Urinary bladder (tissue), 4 donors: ENCODE measurements around the gene MOGAT1. TPM values are rescaled to one million over a fixed set of nuclear protein-coding genes. Genes with fewer than 3 reads are reported as not detected.

Experiments
- DNase-seq: peaks from one replicate; pipeline ENCODE4 v3.0.0-alpha.2; 2015; ENCODE audit errors: extremely low spot score
- H3K27ac ChIP-seq: one replicate; pipeline ENCODE4 v1.5.1; 2013; ENCODE audit warnings: low read depth, mild to moderate bottlenecking, moderate library complexity
- H3K36me3 ChIP-seq: one replicate; pipeline ENCODE4 v1.6.1; 2013; ENCODE audit warnings: mild to moderate bottlenecking, moderate library complexity; ENCODE audit not compliant: insufficient read depth
- H3K4me1 ChIP-seq: one replicate; pipeline ENCODE4 v1.6.1; 2013; ENCODE audit warnings: mild to moderate bottlenecking, moderate library complexity; ENCODE audit not compliant: insufficient read depth
- H3K4me3 ChIP-seq: one replicate; pipeline ENCODE4 v1.5.1; 2013; ENCODE audit warnings: low read depth, low read length
- WGBS: extraction: QIAGEN DNeasy Blood & Tissue Kit; methylation state at CpG from one replicate; pipeline ENCODE4 v1.1.7; 2013; 5-methylcytosine and 5-hydroxymethylcytosine counted together
- polyA plus RNA-seq: library from polyadenylated mRNA; stranded (reverse); fragments of 200-250 nt; gene quantifications from one replicate; pipeline ENCODE4 v1.2.3, GENCODE V29; 2013
- total RNA-seq: library from RNA; depleted of rRNA; stranded (reverse); fragments of >200 nt; gene quantifications from one replicate; pipeline ENCODE4 v1.2.3, GENCODE V29; 2014
- donor health status: healthy with polysubstance abuse.
- donor health status: healthy.

Gene MOGAT1
- total and polyA plus RNA-seq, 2 donors: not detected

DNA sequence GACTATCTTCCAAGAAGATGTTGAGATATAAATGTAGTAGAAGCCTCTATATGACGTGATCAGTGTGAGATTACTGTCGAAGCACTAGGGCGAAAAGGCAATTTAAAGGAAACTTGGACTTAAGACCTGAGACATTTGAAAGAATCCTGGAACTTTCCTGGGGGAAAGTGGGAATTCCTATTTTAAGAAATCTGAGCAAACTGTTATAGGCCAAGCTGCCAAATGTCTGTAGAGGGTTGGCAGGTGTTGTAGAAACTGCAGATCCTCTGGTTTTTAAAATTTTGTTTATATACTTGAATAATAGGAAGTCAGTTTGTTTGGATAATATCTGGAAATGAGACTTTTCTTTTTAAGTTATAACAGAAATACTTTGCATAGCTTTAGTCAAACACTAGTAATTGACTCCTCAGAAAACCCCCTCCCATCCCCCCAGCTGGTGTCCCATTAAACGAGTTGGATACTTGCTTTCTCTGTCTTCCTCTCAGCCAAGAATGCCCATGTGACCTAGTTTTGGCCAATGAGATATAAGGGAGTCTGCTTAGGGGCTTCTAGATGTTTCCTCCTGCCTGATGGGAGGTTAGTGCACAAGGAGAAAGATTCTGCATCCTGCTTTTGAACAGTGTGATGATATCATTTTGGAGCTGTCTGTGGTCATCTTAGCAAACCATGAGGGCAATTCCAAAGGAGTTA is 61.2 kb downstream of the MOGAT1 start:
- Histone ChIP-seq H3K4me1 (no peaks in the 10 kb centered on the region), H3K4me3 (no peak overlapping the region), H3K27ac (no peak overlapping the region), H3K36me3 (no peaks in the 10 kb centered on the region)
- WGBS: 25% methylated on average over 4 of the region's 4 CpGs
- no peak for DNase-seq

DNA sequence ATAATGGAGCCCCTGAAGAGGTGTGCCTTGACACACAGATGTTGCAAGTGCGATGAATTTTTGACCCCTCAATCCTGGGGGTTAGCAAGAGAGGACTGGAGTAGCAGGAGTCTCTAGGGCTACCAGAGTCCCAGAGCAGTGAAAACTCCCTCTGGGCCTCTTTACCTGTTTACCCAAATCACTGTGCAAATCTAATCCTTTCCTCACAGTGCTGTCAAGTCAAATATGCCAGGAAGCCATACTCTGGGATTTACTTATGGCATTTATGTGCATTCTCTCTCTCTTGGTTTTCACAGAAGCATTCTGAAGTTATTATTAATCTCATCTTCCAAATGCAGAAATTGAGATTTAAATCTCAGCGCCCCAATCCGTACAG is 62.0 kb downstream of the MOGAT1 start:
- no peak for DNase-seq
- 76% methylated on average over 3 of the region's 3 CpGs for WGBS
- no peaks in the 10 kb centered on the region for H3K4me1 ChIP-seq
- no peaks in the 10 kb centered on the region for H3K36me3 ChIP-seq
- H3K27ac ChIP-seq: no peak overlapping the region
- no peak overlapping the region for H3K4me3 ChIP-seq

DNA sequence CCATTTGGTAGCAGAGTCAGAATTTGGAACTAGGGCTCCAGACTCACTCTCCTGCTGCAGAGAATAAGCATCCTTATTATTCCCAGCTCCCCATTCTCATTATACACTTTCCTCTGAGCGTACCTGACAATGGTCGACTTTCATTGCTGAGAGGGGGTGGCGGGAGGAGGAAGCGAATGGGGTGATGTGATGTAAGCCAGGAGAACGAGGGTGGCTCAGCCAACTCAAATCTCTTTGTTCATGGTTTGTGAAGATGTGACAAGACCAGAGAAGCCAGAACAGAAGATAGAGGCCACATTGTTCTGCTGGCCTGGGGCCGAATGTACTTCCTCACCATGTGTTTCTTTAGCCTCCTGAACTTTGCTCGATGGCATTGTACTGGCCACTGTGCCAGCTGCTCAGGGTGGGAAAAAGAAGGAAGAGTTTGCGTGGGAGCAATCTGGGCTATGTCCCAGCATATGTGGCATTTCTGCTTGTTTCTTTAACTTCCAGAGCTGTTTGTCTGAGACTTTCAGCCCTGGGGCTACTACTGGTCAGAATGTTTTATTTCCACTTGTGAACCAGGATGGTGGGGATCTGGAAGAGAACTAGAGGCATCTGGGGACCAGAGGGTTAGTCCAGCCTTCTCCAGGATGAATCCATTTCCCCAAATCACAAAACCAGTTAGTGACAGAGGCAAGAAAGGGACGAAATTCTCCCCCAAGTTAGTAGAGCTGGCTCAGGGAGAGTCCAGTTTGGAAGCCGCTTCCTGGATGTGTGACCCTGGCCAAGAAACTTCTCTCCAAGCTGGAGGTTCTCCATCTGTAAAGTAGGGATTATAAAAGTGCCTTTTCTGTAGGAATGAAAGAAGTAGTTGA is 62.6 kb downstream of the MOGAT1 start:
- no peak overlapping the region for H3K27ac ChIP-seq
- WGBS: 59% methylated on average over 10 of the region's 10 CpGs
- H3K4me1 ChIP-seq: no peaks in the 10 kb centered on the region
- H3K4me3 ChIP-seq: no peak overlapping the region
- DNase-seq: no peak
- no peaks in the 10 kb centered on the region for H3K36me3 ChIP-seq

DNA sequence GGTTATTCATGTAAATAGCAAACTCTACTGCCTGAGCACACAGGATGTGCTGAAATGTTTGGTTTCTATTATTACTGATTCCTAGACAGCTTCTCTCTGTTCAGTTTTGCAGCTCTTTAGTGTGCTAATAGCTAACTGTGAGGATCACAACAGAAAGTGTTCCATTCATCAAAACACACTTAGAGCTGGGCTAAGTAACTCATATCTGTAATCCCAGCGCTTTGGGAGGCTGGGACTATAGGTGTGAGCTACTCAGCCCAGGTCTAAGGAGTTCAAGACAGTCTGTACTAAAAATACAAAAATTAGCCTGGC is 63.2 kb downstream of the MOGAT1 start:
- DNase-seq: no peak
- Histone ChIP-seq H3K4me1 (no peaks in the 10 kb centered on the region), H3K4me3 (no peak overlapping the region), H3K27ac (no peak overlapping the region), H3K36me3 (no peaks in the 10 kb centered on the region)
- 80% methylated on average over 1 of the region's 1 CpG for WGBS

DNA sequence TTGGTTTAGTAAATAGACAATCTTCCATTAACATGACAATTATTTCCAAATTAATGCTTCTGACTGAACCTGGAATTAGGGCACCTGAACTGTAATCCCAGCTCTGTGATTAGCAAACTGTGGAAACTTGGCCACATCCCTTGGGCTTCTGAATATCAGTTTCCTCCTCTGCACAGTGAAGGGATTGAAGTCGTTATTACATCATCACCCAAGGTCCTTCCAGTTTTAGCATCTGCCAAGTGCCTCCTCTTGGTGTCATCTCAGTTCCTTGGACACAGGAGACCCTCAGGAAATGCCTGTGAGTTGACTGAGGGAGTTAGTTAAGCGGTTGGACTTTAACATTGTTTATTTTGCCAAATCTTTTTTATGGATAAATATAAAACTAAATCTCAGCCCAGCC is 64.8 kb downstream of the MOGAT1 start:
- 47% methylated on average over 2 of the region's 2 CpGs for WGBS
- no peaks in the 10 kb centered on the region for H3K4me1 ChIP-seq
- DNase-seq: no peak
- H3K4me3 ChIP-seq: no peak overlapping the region
- H3K27ac ChIP-seq: no peak overlapping the region
- H3K36me3 ChIP-seq: no peaks in the 10 kb centered on the region

DNA sequence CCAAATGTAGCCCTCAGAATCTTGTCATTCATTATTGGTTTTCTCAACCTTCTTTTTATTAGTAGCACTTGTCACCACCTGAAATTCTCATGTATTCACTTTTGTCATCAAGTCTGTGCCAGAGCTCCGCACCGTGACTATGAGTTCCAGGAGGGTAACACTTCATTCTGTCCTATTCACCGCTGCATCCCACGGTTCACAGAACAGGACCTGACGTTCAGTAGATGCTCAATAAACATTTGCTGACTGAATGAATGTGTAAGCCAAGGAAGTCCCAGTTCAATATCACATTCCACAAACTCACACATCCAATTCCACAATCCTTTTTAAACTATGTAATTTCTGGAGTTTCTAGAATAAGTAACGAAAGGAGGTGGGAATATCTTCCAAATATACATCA is 65.5 kb downstream of the MOGAT1 start:
- no peaks in the 10 kb centered on the region for H3K4me1 ChIP-seq
- WGBS: 84% methylated on average over 6 of the region's 6 CpGs
- no peak for DNase-seq
- no peaks in the 10 kb centered on the region for H3K36me3 ChIP-seq
- H3K4me3 ChIP-seq: no peak overlapping the region
- no peak overlapping the region for H3K27ac ChIP-seq

DNA sequence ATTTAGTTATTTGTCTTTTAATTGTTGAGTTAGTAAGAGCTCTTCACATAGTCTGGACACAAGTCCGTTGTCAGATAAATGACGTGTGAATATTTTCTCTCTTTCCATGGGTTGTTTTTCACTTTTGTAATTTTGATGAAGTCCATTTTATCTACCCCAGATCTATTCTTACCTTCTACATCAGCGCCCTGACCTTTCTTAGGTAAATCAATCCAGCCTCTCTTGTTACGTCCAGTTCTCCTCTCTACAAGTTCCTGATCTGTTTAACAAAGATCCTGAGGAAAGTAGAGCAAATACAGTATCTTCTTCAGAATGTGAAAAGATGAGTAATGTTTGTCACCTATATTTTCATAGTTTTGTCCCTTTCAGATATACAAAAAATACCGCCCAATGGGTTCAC is 66.9 kb downstream of the MOGAT1 start:
- no peak overlapping the region for H3K27ac ChIP-seq
- 95% methylated on average over 5 of the region's 5 CpGs for WGBS
- H3K36me3 ChIP-seq: no peaks in the 10 kb centered on the region

DNA sequence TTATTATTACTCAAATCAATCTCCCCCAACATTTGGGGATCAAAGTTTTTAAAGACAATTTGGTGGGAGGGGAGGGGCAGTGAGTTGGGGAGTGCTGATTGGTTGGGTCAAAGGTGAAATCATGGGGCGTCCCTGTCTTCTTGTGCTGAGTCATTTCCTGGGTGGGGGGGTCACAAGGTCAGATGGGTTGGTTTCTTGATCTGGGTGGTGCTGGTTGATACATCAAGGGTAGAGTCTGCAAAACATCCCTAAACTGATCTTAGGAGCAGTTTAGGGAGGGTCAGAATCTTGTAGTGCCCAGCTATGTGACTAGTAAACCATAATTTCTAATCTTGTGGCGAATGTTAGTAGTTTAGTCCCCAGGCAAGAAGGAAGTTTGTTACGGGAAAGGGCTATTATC is 67.4 kb downstream of the MOGAT1 start:
- 87% methylated on average over 3 of the region's 3 CpGs for WGBS
- no peak for DNase-seq
- Histone ChIP-seq H3K36me3 (no peaks in the 10 kb centered on the region), H3K4me3 (no peak overlapping the region), H3K4me1 (no peaks in the 10 kb centered on the region), H3K27ac (no peak overlapping the region)

More for the DNA sequence above, 66.9 kb downstream of the MOGAT1 start:
- Histone ChIP-seq H3K4me1 (no peaks in the 10 kb centered on the region), H3K4me3 (no peak overlapping the region)
- DNase-seq: no peak

DNA sequence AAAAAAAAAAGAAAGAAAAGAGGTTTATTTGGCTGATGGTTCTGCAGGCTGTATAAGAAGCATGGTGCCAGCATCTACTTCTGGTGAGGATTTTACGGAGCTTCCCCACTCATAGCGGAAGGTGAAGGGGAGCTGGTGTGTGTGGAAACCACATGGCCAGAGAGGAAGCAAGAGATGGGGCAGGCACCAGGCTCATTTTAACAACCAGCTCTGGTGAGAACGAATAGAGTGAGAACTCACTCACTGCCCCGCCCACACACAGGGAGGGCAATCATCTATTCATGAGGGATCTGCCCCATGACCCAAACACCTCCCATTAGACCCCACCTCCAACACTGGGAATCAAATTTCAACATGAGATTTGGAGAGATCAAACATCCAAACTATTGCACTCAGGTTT is 68.5 kb downstream of the MOGAT1 start:
- Histone ChIP-seq H3K27ac (no peak overlapping the region), H3K4me1 (no peaks in the 10 kb centered on the region), H3K4me3 (no peak overlapping the region), H3K36me3 (no peaks in the 10 kb centered on the region)
- DNase-seq: no peak
- 91% methylated on average over 4 of the region's 4 CpGs for WGBS

DNA sequence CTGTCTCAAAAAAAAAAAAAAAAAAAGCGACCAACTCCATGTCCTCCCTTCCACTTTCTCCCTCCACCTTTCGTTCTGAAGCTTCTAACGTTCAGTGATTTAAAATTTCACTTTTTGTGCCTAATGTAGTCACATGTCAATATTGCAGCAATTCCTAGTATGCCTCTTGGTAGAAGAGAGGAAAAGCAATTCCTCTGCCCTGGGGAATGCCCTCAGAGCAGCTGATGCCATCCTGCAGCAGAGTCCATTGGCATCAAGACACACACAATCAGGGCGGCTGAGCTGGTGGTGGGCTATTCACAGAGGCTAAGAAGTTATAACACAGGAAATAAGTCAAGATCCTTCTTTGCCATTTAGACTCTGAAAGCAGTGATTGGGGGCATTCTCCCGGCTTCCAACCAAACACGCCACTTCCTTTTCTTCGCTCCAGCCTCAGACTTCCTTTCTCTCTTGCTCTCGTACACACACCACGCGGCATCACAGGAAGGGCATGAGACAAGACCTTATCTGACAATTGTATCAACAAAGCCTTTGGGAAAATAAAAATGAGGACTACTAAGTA is 71.9 kb downstream of the MOGAT1 start:
- 54% methylated on average over 10 of the region's 10 CpGs for WGBS
- no peak for DNase-seq
- no peaks in the 10 kb centered on the region for H3K4me1 ChIP-seq
- H3K4me3 ChIP-seq: no peak overlapping the region
- no peaks in the 10 kb centered on the region for H3K36me3 ChIP-seq
- H3K27ac ChIP-seq: no peak overlapping the region

DNA sequence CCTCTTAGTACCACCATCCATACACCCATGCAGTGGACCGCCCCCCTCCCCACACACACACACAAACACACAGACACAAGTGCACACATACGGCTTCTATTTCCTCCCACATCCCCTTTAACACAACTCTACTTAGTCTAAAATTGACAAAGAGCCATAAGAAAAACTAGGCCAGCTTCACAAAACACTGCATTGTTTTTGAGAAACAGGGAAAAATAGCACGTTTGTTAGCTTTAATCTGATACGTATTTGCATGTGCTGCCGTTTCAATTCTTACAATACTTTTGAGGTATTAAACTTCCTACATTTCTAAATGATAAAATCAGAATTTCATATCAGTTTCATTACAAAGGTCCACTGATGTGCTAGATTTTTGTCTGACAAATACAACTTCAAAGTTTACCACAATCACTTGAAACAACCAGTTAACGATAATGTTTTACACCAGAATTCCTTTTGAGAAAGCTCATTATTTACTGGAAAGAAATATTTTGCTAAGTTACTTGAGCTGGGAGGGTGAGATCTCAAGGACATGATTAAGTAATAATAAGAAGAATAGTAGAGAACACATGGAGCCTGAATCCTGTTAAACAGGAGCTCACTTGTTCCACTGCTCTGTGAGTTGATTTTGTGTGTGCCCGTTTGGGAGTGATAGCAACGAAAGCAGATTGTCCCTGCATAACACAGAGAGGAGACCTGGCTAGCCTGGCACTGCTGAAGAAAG is 74.5 kb downstream of the MOGAT1 start:
- H3K27ac ChIP-seq: no peak overlapping the region
- no peak for DNase-seq
- WGBS: 62% methylated on average over 8 of the region's 8 CpGs
- no peak overlapping the region for H3K4me3 ChIP-seq
- no peaks in the 10 kb centered on the region for H3K4me1 ChIP-seq
- no peaks in the 10 kb centered on the region for H3K36me3 ChIP-seq

DNA sequence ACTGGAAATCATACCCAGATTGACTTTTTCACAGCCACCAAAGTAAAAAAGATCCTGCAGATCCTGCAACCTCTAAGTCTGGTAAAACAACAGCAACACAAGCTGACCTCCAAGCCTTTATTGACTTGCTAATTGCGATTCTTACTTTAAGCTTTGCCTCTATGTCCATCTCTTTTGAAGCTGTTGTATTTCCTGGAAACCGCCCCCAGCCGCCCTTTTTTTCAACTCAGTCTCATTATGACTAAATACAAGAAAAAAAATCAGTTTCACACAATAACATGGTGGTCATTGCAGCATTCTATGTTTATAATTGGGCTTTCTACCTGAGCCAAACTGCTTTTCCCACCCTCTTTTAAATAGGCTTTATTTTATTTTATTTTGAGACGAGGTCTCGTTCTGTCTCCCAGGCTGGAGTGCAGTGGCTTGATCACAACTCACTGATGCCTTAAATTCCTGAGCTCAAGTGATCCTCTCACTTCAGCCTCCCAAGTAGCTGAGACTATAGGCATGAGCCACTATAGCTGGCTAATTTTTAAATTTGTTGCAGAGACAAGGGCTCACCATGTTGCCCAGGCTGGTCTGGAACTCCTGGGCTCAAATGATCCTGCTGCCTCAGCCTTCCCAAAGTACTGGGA is 76.2 kb downstream of the MOGAT1 start:
- H3K27ac ChIP-seq: no peak overlapping the region
- no peaks in the 10 kb centered on the region for H3K36me3 ChIP-seq
- H3K4me1 ChIP-seq: no peaks in the 10 kb centered on the region
- no peak for DNase-seq
- 91% methylated on average over 5 of the region's 5 CpGs for WGBS
- no peak overlapping the region for H3K4me3 ChIP-seq

DNA sequence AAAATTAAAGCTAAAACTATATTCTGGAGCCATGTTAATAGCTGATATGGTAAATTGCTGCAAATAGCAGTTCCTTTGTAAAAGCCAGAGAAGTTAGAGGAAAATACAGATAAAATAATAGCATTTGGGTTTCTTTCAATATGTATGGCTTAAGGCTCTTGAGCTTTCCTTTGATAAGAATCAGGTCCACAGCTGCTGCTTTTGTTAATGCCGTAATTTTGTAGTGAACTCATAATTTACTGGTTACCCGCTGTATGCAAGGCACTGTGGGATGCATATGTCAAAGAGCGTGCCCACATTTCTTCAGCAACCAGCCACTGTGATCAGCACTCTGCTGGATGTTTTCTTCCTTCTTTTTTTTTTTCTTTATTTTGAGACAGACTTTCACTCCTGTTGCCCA is 79.1 kb downstream of the MOGAT1 start:
- WGBS: 95% methylated on average over 3 of the region's 3 CpGs
- Histone ChIP-seq H3K4me1 (no peaks in the 10 kb centered on the region), H3K36me3 (no peaks in the 10 kb centered on the region), H3K27ac (no peak overlapping the region), H3K4me3 (no peak overlapping the region)
- no peak for DNase-seq
